GM12872 (cell line): ENCODE data around the gene MMP23B.

ENCODE experiments used
- TF ChIP-seq, protein P1 (sequence below): IDR thresholded peaks from 3 replicates; pipeline ENCODE4 v1.5.1; 2011; ENCODE audit warnings: low read depth, mild to moderate bottlenecking, low read length, moderate library complexity; ENCODE audit not compliant: insufficient read depth

Gene MMP23B

GRCh38 chr1:1631782-1632420 lies at the start of gene MMP23B:
TSS of gene MMP23B (plus strand) at chr1:1632173. CDS start at chr1:1632219, 46 bp downstream.
- TF ChIP-seq, protein P1, sequence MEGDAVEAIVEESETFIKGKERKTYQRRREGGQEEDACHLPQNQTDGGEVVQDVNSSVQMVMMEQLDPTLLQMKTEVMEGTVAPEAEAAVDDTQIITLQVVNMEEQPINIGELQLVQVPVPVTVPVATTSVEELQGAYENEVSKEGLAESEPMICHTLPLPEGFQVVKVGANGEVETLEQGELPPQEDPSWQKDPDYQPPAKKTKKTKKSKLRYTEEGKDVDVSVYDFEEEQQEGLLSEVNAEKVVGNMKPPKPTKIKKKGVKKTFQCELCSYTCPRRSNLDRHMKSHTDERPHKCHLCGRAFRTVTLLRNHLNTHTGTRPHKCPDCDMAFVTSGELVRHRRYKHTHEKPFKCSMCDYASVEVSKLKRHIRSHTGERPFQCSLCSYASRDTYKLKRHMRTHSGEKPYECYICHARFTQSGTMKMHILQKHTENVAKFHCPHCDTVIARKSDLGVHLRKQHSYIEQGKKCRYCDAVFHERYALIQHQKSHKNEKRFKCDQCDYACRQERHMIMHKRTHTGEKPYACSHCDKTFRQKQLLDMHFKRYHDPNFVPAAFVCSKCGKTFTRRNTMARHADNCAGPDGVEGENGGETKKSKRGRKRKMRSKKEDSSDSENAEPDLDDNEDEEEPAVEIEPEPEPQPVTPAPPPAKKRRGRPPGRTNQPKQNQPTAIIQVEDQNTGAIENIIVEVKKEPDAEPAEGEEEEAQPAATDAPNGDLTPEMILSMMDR, result no peak

DNA sequence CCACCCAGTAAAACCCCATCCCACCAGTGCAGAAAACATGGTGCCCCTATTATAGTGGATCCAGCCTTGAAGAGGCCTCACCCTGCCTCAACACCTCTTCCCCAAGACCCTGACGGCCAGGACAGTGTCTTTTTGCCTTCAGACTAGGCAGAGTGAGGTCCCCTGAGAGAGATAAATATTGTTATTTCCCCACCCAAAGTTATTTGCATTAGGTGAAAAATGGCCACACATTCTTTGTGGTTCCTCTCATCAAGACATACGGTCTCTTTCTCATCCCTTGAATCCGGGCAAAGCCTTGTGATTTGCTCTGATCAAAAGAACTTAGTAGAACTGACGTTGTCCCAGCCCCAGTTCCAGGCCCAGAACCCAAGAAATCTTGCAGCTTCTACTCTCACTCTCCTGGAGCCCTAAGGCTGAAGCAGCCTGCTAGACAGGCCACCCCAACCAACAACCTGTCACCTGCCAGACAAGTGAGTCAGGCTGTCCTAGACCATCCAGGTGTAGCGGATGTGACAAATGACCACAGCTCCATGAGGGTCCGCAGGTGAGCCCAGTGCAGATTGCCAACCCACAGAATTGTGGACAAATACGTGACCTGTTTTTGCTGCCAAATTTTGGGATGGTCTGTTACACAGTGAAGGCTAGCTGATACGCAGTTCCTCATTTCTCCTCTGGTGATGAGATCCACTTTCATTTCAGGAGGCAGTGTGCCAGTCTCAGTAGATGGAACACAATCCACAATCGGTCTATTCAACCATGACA lies 49.2 kb upstream of the MMP23B start:
- TF ChIP-seq, protein P1, result no peak

- TF ChIP-seq, protein P1, result no peak
These were observed 48.5 kb upstream of the MMP23B start for GRCh38 chr1:1583347-1584010.

DNA sequence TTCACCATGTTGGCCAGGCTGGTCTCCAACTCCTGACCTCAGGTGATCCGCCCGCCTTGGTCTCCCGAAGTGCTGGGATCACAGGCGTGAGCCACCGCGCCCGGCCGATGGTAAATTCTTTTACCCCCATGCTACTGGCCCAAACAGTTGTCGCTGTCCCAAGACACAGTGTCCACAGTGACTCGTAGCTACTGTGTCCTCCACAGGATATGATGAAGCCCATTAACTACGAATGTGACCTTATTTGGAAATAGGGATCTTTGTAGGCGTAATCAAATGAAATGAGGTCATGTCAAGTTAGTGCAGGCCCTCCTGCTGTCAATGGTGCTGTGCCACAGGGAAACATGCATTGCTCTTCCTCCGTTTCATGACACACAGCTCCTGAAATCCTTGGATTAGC lies 40.5 kb upstream of the MMP23B start:
- TF ChIP-seq, protein P1, result no peak

GRCh38 chr1:1593834-1594601 lies 38.0 kb upstream of the MMP23B start:
- TF ChIP-seq, protein P1, result no peak

DNA sequence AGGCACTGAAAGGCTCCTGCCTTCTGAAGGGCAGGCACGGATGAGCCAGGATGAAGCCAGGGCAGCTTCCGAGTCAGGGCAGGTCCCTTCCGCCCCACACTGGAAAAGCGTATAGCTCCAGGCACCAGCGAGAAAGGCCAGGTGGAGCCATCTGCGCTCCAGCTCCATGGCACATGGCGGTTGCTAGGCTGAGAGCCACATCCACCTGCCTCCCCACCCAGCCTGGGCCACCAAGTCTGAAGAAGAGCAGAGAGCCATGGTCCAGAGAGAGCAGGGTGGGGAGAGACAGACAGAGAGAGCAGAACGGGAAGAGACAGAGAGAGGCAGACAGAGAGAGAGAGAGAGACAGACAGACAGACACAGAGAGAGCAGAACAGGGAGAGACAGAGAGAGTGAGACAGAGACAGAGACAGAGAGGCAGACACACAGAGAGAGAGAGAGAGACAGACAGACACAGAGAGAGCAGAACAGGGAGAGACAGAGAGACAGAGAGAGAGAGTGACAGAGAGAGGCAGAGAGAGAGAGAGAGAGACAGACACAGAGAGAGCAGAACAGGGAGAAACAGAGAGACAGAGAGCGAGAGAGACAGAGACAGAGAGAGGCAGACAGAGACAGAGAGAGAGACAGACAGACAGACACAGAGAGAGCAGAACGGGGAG lies 37.2 kb upstream of the MMP23B start:
- TF ChIP-seq, protein P1, result no peak
